MM.1S (cell line): ENCODE measurements around the gene NANOS1.

Experiments used
- DNase-seq: peaks from one replicate; pipeline ENCODE4 v3.0.0-alpha.2; 2015
- H2AFZ ChIP-seq: fragments of 300-600 bp; sonication (generic); 2 replicates; pipeline ENCODE4 v1.6.0; 2016; ENCODE audit warnings: antibody characterized with exemption, low read length
- H3F3A ChIP-seq: fragments of 300-600 bp; sonication (generic); 2 replicates; pipeline ENCODE4 v1.6.1; 2016; ENCODE audit warnings: mild to moderate bottlenecking, antibody characterized with exemption, low read length, moderate library complexity, mixed read lengths; ENCODE audit not compliant: insufficient read depth
- H3K27ac ChIP-seq: fragments of 300-600 bp; sonication (generic); 2 replicates; pipeline ENCODE4 v1.5.1; 2016; ENCODE audit warnings: mild to moderate bottlenecking, low read length
- H3K27me3 ChIP-seq: fragments of 300-600 bp; sonication (generic); replicated peaks from 2 replicates; pipeline ENCODE4 v1.6.0; 2016; ENCODE audit warnings: low read length; ENCODE audit not compliant: insufficient read depth
- H3K36me3 ChIP-seq: fragments of 300-600 bp; sonication (generic); replicated peaks from 2 replicates; pipeline ENCODE4 v1.6.1; 2016; ENCODE audit warnings: mild to moderate bottlenecking, low read length, mixed read lengths; ENCODE audit not compliant: insufficient read depth
- H3K4me1 ChIP-seq: fragments of 300-600 bp; sonication (generic); 2 replicates; pipeline ENCODE4 v1.6.1; 2016; ENCODE audit warnings: low read length, mixed read lengths
- H3K4me2 ChIP-seq: fragments of 300-600 bp; sonication (generic); 2 replicates; pipeline ENCODE4 v1.6.0; 2016; ENCODE audit warnings: low read depth, low read length
- H3K4me3 ChIP-seq: fragments of 300-600 bp; sonication (generic); 2 replicates; pipeline ENCODE4 v1.5.1; 2016; ENCODE audit warnings: low read length, mixed read lengths
- H3K79me2 ChIP-seq: fragments of 300-600 bp; sonication (generic); 2 replicates; pipeline ENCODE4 v1.6.1; 2016; ENCODE audit warnings: mixed run types, low read length, mixed read lengths
- H3K9ac ChIP-seq: fragments of 300-600 bp; sonication (generic); 2 replicates; pipeline ENCODE4 v1.6.1; 2016; ENCODE audit warnings: low read length, mixed read lengths
- H3K9me2 ChIP-seq: fragments of 300-600 bp; sonication (generic); replicated peaks from 2 replicates; pipeline ENCODE4 v1.6.1; 2016; ENCODE audit warnings: mild to moderate bottlenecking, low read length, mixed read lengths; ENCODE audit not compliant: insufficient read depth
- H3K9me3 ChIP-seq: fragments of 300-600 bp; sonication (generic); replicated peaks from 2 replicates; pipeline ENCODE4 v1.6.1; 2016; ENCODE audit warnings: mild to moderate bottlenecking, low read length, mixed read lengths; ENCODE audit not compliant: insufficient read depth
- H4K20me1 ChIP-seq: fragments of 300-600 bp; sonication (generic); 2 replicates; pipeline ENCODE4 v1.6.1; 2016; ENCODE audit warnings: mild to moderate bottlenecking, low read length, moderate library complexity, mixed read lengths; ENCODE audit not compliant: insufficient read depth
- CTCF ChIP-seq: fragments of 300-600 bp; sonication (generic); IDR thresholded peaks from 2 replicates; pipeline ENCODE4 v1.5.1; 2016; ENCODE audit warnings: antibody characterized with exemption, low read length, mixed read lengths
- EZH2 ChIP-seq: fragments of 300-600 bp; sonication (generic); optimal IDR thresholded peaks from 2 replicates; pipeline ENCODE3; 2017; ENCODE audit warnings: low read depth, mild to moderate bottlenecking, antibody characterized with exemption, low read length, mixed read lengths
- EZH2phosphoT487 ChIP-seq: fragments of 300-600 bp; sonication (generic); IDR thresholded peaks from 2 replicates; pipeline ENCODE4 v1.6.1; 2018; ENCODE audit warnings: antibody characterized with exemption, low read length

The NANOS1 gene

DNA sequence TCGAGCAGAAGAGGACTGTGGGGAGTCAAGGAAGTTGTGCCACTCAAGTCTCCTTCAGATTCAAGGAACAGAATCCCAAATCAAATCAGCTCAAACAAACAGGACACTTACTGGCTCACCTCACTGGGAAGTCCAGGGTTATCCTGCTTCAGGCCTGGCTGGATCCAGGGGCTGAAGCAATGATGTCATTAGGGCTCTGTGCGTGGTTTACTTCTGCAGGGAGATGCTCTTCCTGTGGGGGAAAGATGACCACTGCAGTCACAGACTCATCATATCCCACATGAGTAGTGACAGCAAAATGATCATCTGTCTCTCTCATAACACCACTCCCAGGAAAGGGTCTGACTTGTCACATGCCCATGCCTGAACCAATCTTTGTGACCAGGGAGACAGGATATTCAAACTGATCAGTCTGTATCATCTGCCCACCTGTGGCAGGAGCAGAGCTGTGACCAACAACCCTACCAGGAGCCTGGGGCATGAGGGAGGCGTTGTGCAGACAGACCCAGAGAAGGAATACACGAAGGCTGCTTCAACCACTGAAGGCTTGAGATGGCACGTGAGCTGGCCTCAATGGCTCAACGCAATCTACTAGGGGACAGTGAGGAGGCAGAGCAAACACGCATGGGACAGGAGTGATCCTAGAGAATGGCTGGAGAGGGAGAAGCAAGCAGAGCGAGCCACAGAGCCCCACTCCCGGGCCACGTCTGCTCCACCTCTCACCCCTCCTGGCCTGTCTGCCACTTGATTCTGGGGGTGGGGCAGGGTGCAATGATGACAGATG, 27.6 kb upstream of the NANOS1 start:
- TF ChIP-seq EZH2 = no peak
- TF ChIP-seq EZH2phosphoT487 = no peak
- TF ChIP-seq CTCF = no peak
- Histone ChIP-seq H3K36me3 (no peaks in the 10 kb centered on the region), H3K27me3 (no peaks in the 10 kb centered on the region), H3K79me2 (no peaks in the 10 kb centered on the region), H3K4me3 (no peak overlapping the region), H3K4me2 (no peak overlapping the region), H3K9me3 (no peaks in the 10 kb centered on the region), H3K4me1 (no peaks in the 10 kb centered on the region), H3F3A (no peaks in the 10 kb centered on the region), H3K9me2 (no peaks in the 10 kb centered on the region), H2AFZ (no peak overlapping the region), H3K27ac (no peak overlapping the region), H3K9ac (no peak overlapping the region), H4K20me1 (no peaks in the 10 kb centered on the region)
- DNase-seq = no peak

DNA sequence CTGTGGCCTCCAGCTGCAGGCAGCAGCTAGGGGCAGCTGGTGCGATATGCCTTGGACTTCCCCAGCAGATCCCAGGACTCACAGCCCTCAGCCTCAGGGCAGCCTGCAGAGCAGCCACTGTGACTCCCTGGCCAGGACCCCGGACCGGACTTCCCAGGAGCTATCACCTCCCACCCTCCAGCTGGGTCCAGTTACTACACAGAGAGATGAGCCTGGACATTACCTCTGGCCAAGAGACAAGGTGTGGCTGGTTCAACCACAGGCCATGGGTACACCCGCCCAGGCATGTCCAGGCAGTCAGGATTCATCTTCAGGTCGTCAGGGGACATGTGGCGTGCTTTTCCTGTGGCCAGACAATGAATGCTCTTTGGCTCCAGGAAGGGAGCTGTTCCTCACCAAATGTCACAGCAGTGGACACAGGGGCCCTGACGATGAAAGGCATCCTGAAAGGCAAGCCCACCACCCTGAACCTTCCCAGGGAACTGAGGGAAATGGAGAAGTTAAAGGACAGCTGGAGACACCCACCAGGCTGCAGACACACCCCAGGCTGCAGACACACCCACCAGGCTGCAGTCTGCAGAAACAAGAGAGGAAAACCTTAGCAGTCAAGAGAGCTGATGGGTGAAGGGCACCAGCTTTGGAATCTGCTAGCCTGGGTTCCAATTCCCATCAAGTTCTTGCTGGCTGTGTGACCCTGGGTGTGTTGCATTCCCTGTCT, 25.8 kb upstream of the NANOS1 start:
- H3K4me3 ChIP-seq = no peak overlapping the region
- H4K20me1 ChIP-seq = no peaks in the 10 kb centered on the region
- TF ChIP-seq CTCF (no peak), EZH2phosphoT487 (no peak), EZH2 (no peak)
- H3K79me2 ChIP-seq = no peaks in the 10 kb centered on the region
- H3F3A ChIP-seq = no peaks in the 10 kb centered on the region
- no peaks in the 10 kb centered on the region for H3K4me1 ChIP-seq
- no peak overlapping the region for H3K4me2 ChIP-seq
- DNase-seq = no peak
- H2AFZ ChIP-seq = no peak overlapping the region
- no peaks in the 10 kb centered on the region for H3K9me2 ChIP-seq
- no peaks in the 10 kb centered on the region for H3K9me3 ChIP-seq
- no peak overlapping the region for H3K9ac ChIP-seq
- no peak overlapping the region for H3K27ac ChIP-seq
- H3K27me3 ChIP-seq = no peaks in the 10 kb centered on the region
- no peaks in the 10 kb centered on the region for H3K36me3 ChIP-seq

DNA sequence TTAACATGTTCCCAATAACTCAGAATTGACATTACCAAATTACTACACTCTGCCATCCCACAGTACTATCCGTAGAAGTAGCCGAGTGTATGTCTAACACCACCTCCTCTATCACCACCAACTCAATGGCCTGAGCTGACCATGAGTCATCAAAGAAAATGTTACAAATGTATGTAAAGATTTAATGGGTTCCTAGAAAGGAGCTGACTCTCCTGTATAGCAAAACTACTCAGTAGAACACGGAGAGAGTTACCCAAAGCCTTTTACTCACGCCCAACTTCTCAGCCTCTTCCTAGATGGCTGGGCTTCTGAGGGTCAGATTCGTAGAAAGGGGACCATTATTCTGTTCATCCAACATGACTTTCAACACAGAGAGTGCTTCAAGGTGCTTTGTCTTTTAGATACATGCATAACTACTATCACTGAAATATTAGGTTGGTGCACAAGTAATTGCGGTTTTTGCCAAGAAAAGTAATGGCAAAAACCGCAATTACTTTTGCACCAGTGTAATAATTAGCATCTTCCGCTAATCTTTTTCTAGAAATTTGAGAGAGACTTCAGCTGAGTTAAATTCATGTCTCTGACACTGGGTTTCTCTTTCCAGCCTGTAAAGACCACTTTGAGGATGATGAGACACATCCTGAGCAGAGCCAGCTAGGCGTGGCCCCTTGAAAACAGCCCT, 24.0 kb upstream of the NANOS1 start:
- Histone ChIP-seq H3K9me3 (no peaks in the 10 kb centered on the region), H3K4me3 (no peak overlapping the region), H3K4me2 (no peak overlapping the region), H3F3A (no peaks in the 10 kb centered on the region), H3K9me2 (no peaks in the 10 kb centered on the region), H3K79me2 (no peaks in the 10 kb centered on the region), H4K20me1 (no peaks in the 10 kb centered on the region), H2AFZ (no peak overlapping the region), H3K27me3 (no peaks in the 10 kb centered on the region), H3K9ac (no peak overlapping the region), H3K36me3 (no peaks in the 10 kb centered on the region), H3K4me1 (no peaks in the 10 kb centered on the region), H3K27ac (no peak overlapping the region)
- TF ChIP-seq EZH2phosphoT487 (no peak), CTCF (no peak), EZH2 (no peak)
- no peak for DNase-seq
